Liver (tissue), 9 donors: ENCODE measurements around the gene TCEA2. TPM values are rescaled to one million over a fixed set of nuclear protein-coding genes. Genes with fewer than 3 reads are reported as not detected.

Experiments used
- DNase-seq: peaks from one replicate; pipeline ENCODE4 v3.0.0-alpha.2; 2017; ENCODE audit warnings: low spot score
- H3K27ac ChIP-seq, 2 donors: one replicate each; pipeline ENCODE4 v1.7.0; 2013; ENCODE audit warnings: inconsistent platforms in 2 of 2, low read length in 2 of 2, control low read depth in 1 of 2, low read depth in 1 of 2, mild to moderate bottlenecking in 1 of 2
- H3K27me3 ChIP-seq, 4 donors: one replicate each; pipeline versions ENCODE4 v1.6.1 to v1.7.0; 2013; ENCODE audit warnings: low read length in 3 of 4, inconsistent platforms in 1 of 4, mild to moderate bottlenecking in 1 of 4, moderate library complexity in 1 of 4; ENCODE audit not compliant: control insufficient read depth in 4 of 4, insufficient read depth in 4 of 4
- H3K36me3 ChIP-seq, 4 donors: one replicate each; pipeline versions ENCODE4 v1.6.1 to v1.7.0; 2013; ENCODE audit warnings: low read length in 3 of 4, mild to moderate bottlenecking in 3 of 4, low read depth in 1 of 4, moderate library complexity in 1 of 4; ENCODE audit not compliant: control insufficient read depth in 4 of 4, insufficient read depth in 3 of 4
- H3K4me1 ChIP-seq, 4 donors: one replicate each; pipeline versions ENCODE4 v1.6.1 to v1.7.0; 2013; ENCODE audit warnings: low read length in 3 of 4, mild to moderate bottlenecking in 3 of 4, moderate library complexity in 1 of 4; ENCODE audit not compliant: control insufficient read depth in 4 of 4, insufficient read depth in 4 of 4
- H3K4me3 ChIP-seq, 3 donors: one replicate each; pipeline versions ENCODE4 v1.6.1 to v1.7.0; 2013; ENCODE audit warnings: low read length in 3 of 3, control low read depth in 1 of 3, low read depth in 1 of 3, mild to moderate bottlenecking in 1 of 3
- H3K9ac ChIP-seq, 2 donors: one replicate each; pipeline ENCODE4 v1.7.0; 2013; ENCODE audit warnings: low read length in 2 of 2, mild to moderate bottlenecking in 2 of 2, moderate library complexity in 2 of 2, control low read depth in 1 of 2, low read depth in 1 of 2
- H3K9me3 ChIP-seq, 4 donors: one replicate each; pipeline versions ENCODE4 v1.6.1 to v1.7.0; 2013; ENCODE audit warnings: low read length in 3 of 4; ENCODE audit not compliant: control insufficient read depth in 4 of 4
- FOXA1 ChIP-seq: IDR thresholded peaks from 2 replicates; pipeline ENCODE4 v1.6.1; 2016; ENCODE audit warnings: antibody characterized with exemption
- FOXA2 ChIP-seq: IDR thresholded peaks from 2 replicates; pipeline ENCODE4 v1.6.1; 2016; ENCODE audit warnings: antibody characterized with exemption
- GABPA ChIP-seq, 2 donors: IDR thresholded peaks in 1 of 2; conservative IDR thresholded peaks in 1 of 2; 2 replicates each; pipeline ENCODE4 v1.6.1; 2016; ENCODE audit warnings: antibody characterized with exemption in 2 of 2, mild to moderate bottlenecking in 1 of 2, moderate library complexity in 1 of 2
- HNF4A ChIP-seq, 2 donors: conservative IDR thresholded peaks; 2 replicates each; pipeline ENCODE4 v1.6.1; 2016; ENCODE audit warnings: antibody characterized with exemption in 2 of 2, mild to moderate bottlenecking in 2 of 2
- HNF4G ChIP-seq: IDR thresholded peaks from 2 replicates; pipeline ENCODE4 v1.6.1; 2016; ENCODE audit warnings: antibody characterized with exemption
- JUND ChIP-seq, 2 donors: IDR thresholded peaks; 2 replicates each; pipeline ENCODE4 v1.6.1; 2016; ENCODE audit warnings: antibody characterized with exemption in 2 of 2
- RAD21 ChIP-seq, 2 donors: IDR thresholded peaks; 2 replicates each; pipeline ENCODE4 v1.6.1; 2016; ENCODE audit warnings: antibody characterized with exemption in 2 of 2, mild to moderate bottlenecking in 2 of 2
- RXRA ChIP-seq, 2 donors: IDR thresholded peaks; 2 replicates each; pipeline ENCODE4 v1.6.1; 2017 to 2018; ENCODE audit warnings: antibody characterized with exemption in 2 of 2, mild to moderate bottlenecking in 1 of 2
- SP1 ChIP-seq: IDR thresholded peaks from 2 replicates; pipeline ENCODE4 v1.6.1; 2018; ENCODE audit warnings: antibody characterized with exemption, mild to moderate bottlenecking
- TAF1 ChIP-seq: conservative IDR thresholded peaks from 2 replicates; pipeline ENCODE4 v1.6.1; 2016; ENCODE audit warnings: antibody characterized with exemption, mild to moderate bottlenecking
- YY1 ChIP-seq: IDR thresholded peaks from 2 replicates; pipeline ENCODE4 v1.6.1; 2016; ENCODE audit warnings: antibody characterized with exemption, mild to moderate bottlenecking
- WGBS: extraction: QIAGEN DNeasy Blood & Tissue Kit; methylation state at CpG from one replicate; pipeline ENCODE4 v1.1.7; 2013; 5-methylcytosine and 5-hydroxymethylcytosine counted together
- polyA plus RNA-seq, 2 donors: library from polyadenylated mRNA; stranded (reverse) in 1 of 2; unstranded in 1 of 2; fragments of 200-250 nt in 1 of 2; fragments of >200 nt in 1 of 2; fragmentation: Nextera tagmentation in 1 of 2; extraction: Ambion mirVana in 1 of 2; gene quantifications; one replicate each; pipeline versions ENCODE4 v1.2.1 to v1.2.3, GENCODE V29; 2013 to 2015
- total RNA-seq, 2 donors: library from RNA; depleted of rRNA; stranded (reverse); fragments of >200 nt; gene quantifications; one replicate each; pipeline ENCODE4 v1.2.3, GENCODE V29; 2014
- TF ChIP-seq, protein P1 (sequence below): IDR thresholded peaks from 2 replicates; pipeline ENCODE4 v1.6.1; 2016; ENCODE audit warnings: antibody characterized with exemption, mild to moderate bottlenecking
- TF ChIP-seq, protein P2 (sequence below): IDR thresholded peaks from 2 replicates; pipeline ENCODE4 v1.6.1; 2016; ENCODE audit warnings: antibody characterized with exemption
- TF ChIP-seq, protein P3 (sequence below): IDR thresholded peaks from 2 replicates; pipeline ENCODE4 v1.6.1; 2016; ENCODE audit warnings: antibody characterized with exemption
- donor health status: healthy.
- donor health status: healthy.
- donor health status: healthy.
- donor health status: healthy.
- donor health status: healthy.

The TCEA2 gene
- total and polyA plus RNA-seq, 4 donors: 4.6 to 22.6 (median 11.8) TPM

DNA sequence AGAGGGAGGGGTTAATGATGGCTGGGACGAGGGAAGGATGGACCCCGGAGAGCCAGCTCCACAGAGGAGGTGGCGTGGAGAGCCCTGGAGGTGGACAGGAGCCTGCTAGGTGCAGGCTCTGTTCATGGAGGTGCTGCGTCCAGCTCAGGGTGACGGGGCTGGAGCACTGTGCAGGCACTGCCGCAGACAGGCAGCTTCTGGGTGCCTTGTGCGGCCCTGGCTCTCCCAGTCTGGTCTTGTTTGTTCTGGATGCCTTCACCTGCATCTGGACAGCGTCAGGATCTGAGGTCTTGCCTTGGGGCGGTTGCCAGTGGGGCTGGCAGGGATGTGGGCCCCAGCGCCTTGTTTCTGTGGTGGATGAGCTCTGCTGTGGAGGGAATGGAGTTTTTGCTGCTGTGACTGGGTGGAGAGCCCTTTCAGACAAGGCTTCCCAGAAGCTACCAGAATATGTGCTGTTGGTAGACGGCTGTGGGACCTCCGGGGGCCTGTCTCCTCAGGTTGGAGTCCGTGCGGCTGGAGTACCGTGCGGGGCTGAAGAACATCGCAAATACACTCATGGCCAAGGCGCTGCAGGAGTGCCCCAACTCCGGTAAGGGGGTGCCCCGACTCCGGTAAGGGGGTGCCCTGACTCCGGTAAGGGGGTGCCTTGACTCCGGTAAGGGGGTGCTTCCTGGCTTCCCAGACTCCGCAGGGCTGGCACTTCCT, 34.9 kb upstream of the TCEA2 start (continued):
- TF ChIP-seq, protein P1, sequence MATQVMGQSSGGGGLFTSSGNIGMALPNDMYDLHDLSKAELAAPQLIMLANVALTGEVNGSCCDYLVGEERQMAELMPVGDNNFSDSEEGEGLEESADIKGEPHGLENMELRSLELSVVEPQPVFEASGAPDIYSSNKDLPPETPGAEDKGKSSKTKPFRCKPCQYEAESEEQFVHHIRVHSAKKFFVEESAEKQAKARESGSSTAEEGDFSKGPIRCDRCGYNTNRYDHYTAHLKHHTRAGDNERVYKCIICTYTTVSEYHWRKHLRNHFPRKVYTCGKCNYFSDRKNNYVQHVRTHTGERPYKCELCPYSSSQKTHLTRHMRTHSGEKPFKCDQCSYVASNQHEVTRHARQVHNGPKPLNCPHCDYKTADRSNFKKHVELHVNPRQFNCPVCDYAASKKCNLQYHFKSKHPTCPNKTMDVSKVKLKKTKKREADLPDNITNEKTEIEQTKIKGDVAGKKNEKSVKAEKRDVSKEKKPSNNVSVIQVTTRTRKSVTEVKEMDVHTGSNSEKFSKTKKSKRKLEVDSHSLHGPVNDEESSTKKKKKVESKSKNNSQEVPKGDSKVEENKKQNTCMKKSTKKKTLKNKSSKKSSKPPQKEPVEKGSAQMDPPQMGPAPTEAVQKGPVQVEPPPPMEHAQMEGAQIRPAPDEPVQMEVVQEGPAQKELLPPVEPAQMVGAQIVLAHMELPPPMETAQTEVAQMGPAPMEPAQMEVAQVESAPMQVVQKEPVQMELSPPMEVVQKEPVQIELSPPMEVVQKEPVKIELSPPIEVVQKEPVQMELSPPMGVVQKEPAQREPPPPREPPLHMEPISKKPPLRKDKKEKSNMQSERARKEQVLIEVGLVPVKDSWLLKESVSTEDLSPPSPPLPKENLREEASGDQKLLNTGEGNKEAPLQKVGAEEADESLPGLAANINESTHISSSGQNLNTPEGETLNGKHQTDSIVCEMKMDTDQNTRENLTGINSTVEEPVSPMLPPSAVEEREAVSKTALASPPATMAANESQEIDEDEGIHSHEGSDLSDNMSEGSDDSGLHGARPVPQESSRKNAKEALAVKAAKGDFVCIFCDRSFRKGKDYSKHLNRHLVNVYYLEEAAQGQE: no peak
- TF ChIP-seq HNF4A (conservative IDR thresholded peaks at IDR 0.05) (no peak), RAD21 (IDR thresholded peaks at IDR 0.05) (no peak), HNF4G (no peak), SP1 (no peak), YY1 (no peak)

DNA sequence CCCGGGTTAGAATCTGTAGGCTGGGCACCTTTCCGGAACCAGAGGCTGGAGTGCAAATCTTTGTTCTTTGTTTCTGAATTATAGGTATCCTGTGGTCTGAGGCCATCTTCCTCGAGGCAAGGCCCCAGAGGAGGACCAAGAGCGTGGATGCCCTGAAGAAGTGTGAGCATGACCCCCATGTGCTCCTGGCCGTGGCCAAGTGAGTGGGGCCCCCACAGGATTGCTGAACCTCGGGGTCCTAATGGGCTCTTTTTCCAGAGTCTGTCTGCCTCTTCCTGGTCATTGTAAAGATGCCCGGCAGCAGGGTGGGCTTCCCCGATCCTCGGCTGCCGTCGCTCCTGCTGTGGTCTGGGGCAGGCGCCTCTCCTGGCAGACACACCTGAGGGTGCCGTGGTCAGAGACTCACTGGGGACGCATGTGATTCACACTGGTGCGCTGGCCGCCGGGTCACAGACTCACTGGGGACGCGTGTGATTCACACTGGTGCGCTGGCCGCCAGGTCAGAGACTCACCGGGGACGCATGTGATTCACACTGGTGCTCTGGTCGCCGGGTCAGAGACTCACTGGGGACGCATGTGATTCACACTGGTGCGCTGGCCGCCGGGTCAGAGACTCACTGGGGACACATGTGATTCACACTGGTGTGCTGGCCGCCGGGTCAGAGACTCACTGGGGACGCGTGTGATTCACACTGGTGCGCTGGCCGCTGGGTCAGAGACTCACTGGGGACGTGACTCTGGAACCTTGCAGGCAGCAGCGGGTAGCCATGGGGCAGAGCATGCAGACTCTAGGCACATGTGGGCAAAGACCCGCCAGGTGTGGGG, 33.5 kb upstream of the TCEA2 start:
- WGBS: 96% methylated on average over 38 of the region's 38 CpGs
- DNase-seq: no peak
- Histone ChIP-seq H3K36me3 (peaks cover 18 to 76% (median 33%) of the 10 kb centered on the region in 4 donors), H3K4me3 (no peak overlapping the region), H3K9me3 (no peaks in the 10 kb centered on the region), H3K9ac (no peak overlapping the region), H3K27ac (no peak overlapping the region), H3K27me3 (no peaks in the 10 kb centered on the region), H3K4me1 (peaks cover 5 to 14% (median 10%) of the 10 kb centered on the region in 4 donors)
- TF ChIP-seq, protein P2, sequence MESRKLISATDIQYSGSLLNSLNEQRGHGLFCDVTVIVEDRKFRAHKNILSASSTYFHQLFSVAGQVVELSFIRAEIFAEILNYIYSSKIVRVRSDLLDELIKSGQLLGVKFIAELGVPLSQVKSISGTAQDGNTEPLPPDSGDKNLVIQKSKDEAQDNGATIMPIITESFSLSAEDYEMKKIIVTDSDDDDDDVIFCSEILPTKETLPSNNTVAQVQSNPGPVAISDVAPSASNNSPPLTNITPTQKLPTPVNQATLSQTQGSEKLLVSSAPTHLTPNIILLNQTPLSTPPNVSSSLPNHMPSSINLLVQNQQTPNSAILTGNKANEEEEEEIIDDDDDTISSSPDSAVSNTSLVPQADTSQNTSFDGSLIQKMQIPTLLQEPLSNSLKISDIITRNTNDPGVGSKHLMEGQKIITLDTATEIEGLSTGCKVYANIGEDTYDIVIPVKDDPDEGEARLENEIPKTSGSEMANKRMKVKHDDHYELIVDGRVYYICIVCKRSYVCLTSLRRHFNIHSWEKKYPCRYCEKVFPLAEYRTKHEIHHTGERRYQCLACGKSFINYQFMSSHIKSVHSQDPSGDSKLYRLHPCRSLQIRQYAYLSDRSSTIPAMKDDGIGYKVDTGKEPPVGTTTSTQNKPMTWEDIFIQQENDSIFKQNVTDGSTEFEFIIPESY: no peak
- TF ChIP-seq JUND (IDR thresholded peaks at IDR 0.05): no peak
- no peak for TF ChIP-seq RXRA (IDR thresholded peaks at IDR 0.05)
- no peak for TF ChIP-seq TAF1
- TF ChIP-seq GABPA (IDR thresholded peaks at IDR 0.05 in 1 of 2, conservative IDR thresholded peaks at IDR 0.05 in 1 of 2): no peak
- TF ChIP-seq SP1: no peak
- TF ChIP-seq, protein P3, sequence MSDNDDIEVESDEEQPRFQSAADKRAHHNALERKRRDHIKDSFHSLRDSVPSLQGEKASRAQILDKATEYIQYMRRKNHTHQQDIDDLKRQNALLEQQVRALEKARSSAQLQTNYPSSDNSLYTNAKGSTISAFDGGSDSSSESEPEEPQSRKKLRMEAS: no peak
- no peak for TF ChIP-seq FOXA1
- TF ChIP-seq YY1: no peak
- TF ChIP-seq FOXA2: no peak
